Bronchial epithelial cell (primary cell): Measurements from ENCODE around the gene CRYGN. TPM values are rescaled to one million over a fixed set of nuclear protein-coding genes. Genes with fewer than 3 reads are reported as not detected.
A peak's percentile ranks its signal among the peaks of the same experiment; 100 is the strongest.

Experiments used
- DNase-seq: peaks from one replicate; pipeline ENCODE4 v3.0.0-alpha.2; 2010; ENCODE audit warnings: low read depth
- FAIRE-seq: peaks from 2 replicates; lab custom pipeline; 2011; peaks lifted over from hg19 to GRCh38; lab: Jason Lieb, UNC
- H3K27me3 ChIP-seq: 2 replicates; pipeline ENCODE4 v1.5.1; 2011; ENCODE audit warnings: low read length; ENCODE audit not compliant: control insufficient read depth, insufficient read depth
- H3K36me3 ChIP-seq: 2 replicates; pipeline ENCODE4 v1.5.1; 2011; ENCODE audit warnings: low read length; ENCODE audit not compliant: control insufficient read depth, insufficient read depth
- H3K4me3 ChIP-seq: 2 replicates; pipeline ENCODE4 v1.5.1; 2011; ENCODE audit warnings: mild to moderate bottlenecking, low read depth, low read length, control low read depth
- total RNA-seq: library from RNA; depleted of rRNA; stranded (reverse); fragments of >200 nt; gene quantifications from 2 replicates; pipeline ENCODE4 v1.2.1, GENCODE V29; 2014
- TF ChIP-seq, protein P1 (sequence below): IDR thresholded peaks from 2 replicates; pipeline ENCODE4 v1.5.1; 2011; ENCODE audit warnings: mild to moderate bottlenecking, moderate library complexity, low read length, control low read depth, inconsistent platforms; ENCODE audit not compliant: insufficient read depth, severe bottlenecking

The CRYGN gene
- total RNA-seq, 1 donor from 2014 or later: not detected

DNA sequence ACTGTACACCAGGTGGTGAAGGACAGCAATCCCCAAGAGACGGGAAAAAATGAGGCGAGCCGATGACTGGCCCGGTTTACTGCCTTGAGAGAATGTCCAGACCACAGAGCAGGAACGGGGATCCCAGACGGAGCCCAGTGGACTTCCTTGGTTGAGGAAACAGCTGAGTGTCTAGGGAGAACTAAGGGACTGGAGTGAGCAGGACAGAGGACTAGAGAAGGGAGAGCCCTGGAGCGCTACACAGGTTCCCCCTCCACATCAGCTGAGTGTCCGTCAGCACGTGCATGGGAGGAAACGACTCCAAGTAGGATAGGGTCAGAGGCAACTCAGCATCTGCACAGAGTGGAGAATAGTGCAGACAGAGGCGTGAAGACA, 23.0 kb downstream of the CRYGN start:
- FAIRE-seq: no peak
- Histone ChIP-seq H3K27me3 (peaks cover 6% of the 10 kb centered on the region), H3K4me3 (no peak overlapping the region), H3K36me3 (no peaks in the 10 kb centered on the region)
- no peak for DNase-seq
- TF ChIP-seq, protein P1, sequence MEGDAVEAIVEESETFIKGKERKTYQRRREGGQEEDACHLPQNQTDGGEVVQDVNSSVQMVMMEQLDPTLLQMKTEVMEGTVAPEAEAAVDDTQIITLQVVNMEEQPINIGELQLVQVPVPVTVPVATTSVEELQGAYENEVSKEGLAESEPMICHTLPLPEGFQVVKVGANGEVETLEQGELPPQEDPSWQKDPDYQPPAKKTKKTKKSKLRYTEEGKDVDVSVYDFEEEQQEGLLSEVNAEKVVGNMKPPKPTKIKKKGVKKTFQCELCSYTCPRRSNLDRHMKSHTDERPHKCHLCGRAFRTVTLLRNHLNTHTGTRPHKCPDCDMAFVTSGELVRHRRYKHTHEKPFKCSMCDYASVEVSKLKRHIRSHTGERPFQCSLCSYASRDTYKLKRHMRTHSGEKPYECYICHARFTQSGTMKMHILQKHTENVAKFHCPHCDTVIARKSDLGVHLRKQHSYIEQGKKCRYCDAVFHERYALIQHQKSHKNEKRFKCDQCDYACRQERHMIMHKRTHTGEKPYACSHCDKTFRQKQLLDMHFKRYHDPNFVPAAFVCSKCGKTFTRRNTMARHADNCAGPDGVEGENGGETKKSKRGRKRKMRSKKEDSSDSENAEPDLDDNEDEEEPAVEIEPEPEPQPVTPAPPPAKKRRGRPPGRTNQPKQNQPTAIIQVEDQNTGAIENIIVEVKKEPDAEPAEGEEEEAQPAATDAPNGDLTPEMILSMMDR: no peak

DNA sequence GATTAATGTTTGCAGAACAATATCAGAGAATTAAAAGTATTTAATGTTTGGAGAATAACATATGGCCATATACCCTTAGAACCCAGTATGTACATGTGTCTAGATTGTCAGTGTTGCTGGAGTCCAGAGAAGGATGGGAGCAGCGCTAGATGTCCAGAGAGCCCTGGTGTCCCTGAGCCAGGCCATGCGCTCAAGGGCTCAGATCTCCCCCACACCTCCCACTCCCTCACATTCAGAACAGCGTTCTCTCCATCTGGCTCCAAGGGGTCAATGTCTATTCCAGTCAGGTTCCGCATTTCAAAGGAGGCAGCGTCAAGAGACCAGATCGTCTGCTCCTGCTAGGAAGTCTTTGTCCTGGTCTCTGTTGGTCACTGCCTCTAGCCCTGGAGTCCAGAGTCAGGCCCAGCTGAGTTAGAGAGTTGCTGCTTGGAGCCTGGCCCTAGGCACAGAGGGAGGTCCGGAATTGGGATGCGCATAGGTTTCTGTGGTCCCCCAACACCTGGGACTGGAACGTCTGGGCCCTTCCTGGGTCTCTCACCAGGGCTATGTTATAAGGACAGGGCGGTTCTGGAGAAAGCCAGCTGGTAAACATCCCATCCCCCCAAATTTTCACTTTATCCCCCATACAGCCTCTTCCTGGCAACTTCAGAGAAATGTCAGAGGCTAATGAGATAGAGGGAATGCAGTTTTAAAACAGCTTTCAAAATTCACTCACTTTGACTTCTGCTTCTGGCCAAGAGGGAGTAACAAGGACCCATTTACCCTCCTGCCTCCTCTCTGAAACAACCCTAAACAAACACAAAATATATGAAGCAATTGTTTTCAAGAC, 23.6 kb downstream of the CRYGN start:
- Histone ChIP-seq H3K4me3 (no peak overlapping the region), H3K36me3 (no peaks in the 10 kb centered on the region), H3K27me3 (peaks cover 10% of the 10 kb centered on the region)
- DNase-seq: no peak
- no peak for FAIRE-seq
- TF ChIP-seq, protein P1: no peak

- no peak overlapping the region for H3K4me3 ChIP-seq
- peak; percentile 87 for DNase-seq
- H3K36me3 ChIP-seq: no peaks in the 10 kb centered on the region
- peaks cover 18% of the 10 kb centered on the region for H3K27me3 ChIP-seq
- TF ChIP-seq, protein P1: no peak
- no peak for FAIRE-seq
These were observed 24.4 kb downstream of the CRYGN start for GRCh38 chr7:151415375-151416105.

DNA sequence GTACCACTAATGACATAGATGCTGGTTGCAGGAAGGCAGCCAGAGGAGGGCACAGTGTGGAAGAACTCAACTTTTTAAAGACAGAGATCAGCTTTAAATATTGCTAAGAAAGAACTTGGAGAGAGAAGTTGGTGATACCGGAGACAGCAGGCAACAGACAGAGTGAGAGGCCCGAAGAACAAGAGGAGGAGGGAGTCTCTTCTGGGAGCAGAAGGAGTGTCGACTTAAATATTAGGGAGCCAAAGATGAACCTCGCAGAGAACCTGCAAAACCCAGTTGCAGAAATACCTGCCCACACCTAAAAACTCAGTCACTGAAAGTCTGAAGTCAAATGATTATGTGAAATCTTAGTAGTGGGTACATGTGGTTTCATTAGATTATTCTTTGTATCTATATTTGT, 26.7 kb downstream of the CRYGN start:
- FAIRE-seq (no peak), DNase-seq (no peak)
- H3K4me3 ChIP-seq: no peak overlapping the region
- peaks cover 32% of the 10 kb centered on the region for H3K27me3 ChIP-seq
- H3K36me3 ChIP-seq: no peaks in the 10 kb centered on the region
- TF ChIP-seq, protein P1: no peak

DNA sequence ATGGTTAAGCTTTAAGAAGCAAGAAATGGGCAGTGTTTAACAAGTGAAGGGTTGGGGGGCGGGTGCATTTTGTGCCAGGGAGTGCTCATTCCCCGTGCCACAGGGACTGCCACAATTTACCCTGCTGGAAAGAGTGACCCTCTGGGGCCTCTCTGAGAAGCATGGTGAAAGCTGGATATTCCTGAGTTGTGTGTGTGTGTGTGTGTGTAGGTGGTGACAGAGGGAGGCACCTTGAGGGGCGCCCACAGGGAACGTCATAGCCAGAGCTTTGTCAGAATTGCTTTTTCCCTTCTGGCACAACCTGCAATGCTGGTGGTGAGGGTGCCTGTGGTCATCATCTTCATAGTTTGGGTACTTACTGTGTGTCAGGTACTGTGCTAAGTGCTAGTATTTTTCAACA, 27.6 kb downstream of the CRYGN start:
- Histone ChIP-seq H3K36me3 (no peaks in the 10 kb centered on the region), H3K4me3 (no peak overlapping the region), H3K27me3 (peaks cover 32% of the 10 kb centered on the region)
- FAIRE-seq: no peak
- DNase-seq: no peak
- TF ChIP-seq, protein P1: no peak
